HepG2 (cell line): ENCODE results near the gene HS3ST5. TPM values are rescaled to one million over a fixed set of nuclear protein-coding genes. Genes with fewer than 3 reads are reported as not detected.

Source experiments
- PREB ChIP-seq: sonication (generic); formaldehyde crosslinking; IDR thresholded peaks from 2 replicates; pipeline ENCODE4 v1.4.0; 2020; ENCODE audit warnings: missing genetic modification reagents
- TRIM24 ChIP-seq: sonication (generic); formaldehyde crosslinking; IDR thresholded peaks from 2 replicates; pipeline ENCODE4 v1.8.0; 2022; ENCODE audit warnings: mild to moderate bottlenecking, missing genetic modification reagents
- ZNF10 ChIP-seq: sonication (generic); formaldehyde crosslinking; IDR thresholded peaks from 2 replicates; pipeline ENCODE4 v1.4.0; 2020; ENCODE audit warnings: mild to moderate bottlenecking, low read depth, missing genetic modification reagents, borderline replicate concordance
- ZNF883 ChIP-seq: sonication (generic); formaldehyde crosslinking; IDR thresholded peaks from 2 replicates; pipeline ENCODE4 v1.5.1; 2020; ENCODE audit warnings: mild to moderate bottlenecking, missing genetic modification reagents; ENCODE audit errors: not compliant biosample characterization
- ZXDC ChIP-seq: sonication (generic); formaldehyde crosslinking; IDR thresholded peaks from 2 replicates; pipeline ENCODE4 v1.5.0; 2020; ENCODE audit warnings: mild to moderate bottlenecking, missing genetic modification reagents
- polyA plus RNA-seq, 8 experiments: library from polyadenylated mRNA; depleted of rRNA in 3 of 8; stranded (reverse) in 7 of 8; unstranded in 1 of 8; fragments of >200 nt; fragmentation: Illumina TruSeq in 4 of 8; extraction: Trizol in 4 of 8; gene quantifications; 2 replicates each; pipeline versions ENCODE4 v1.2.1 to v1.2.3, GENCODE V29; 2011 to 2016; ENCODE audit warnings: low read depth in 4 of 8, missing spikeins in 1 of 8, mixed read lengths in 1 of 8; ENCODE audit not compliant: insufficient read depth in 1 of 8
- total RNA-seq, 5 experiments: library from RNA; depleted of rRNA; stranded (reverse); fragments of >200 nt; fragmentation: Illumina TruSeq; extraction: Trizol; gene quantifications; 2 replicates each; pipeline ENCODE4 v1.2.3, GENCODE V29; 2016; ENCODE audit warnings: low read depth in 1 of 5
- TF ChIP-seq, protein P1 (sequence below): sonication (generic); formaldehyde crosslinking; IDR thresholded peaks from 2 replicates; pipeline ENCODE4 v1.5.0; 2020; ENCODE audit warnings: missing genetic modification reagents
- TF ChIP-seq, protein P2 (sequence below): IDR thresholded peaks from 2 replicates; pipeline ENCODE4 v1.6.1; 2016; ENCODE audit warnings: missing biosample characterization, missing genetic modification reagents, low read depth

The HS3ST5 gene
- total and polyA plus RNA-seq, 2 of the 13 experiments (the other 11 are each of a cell fraction or from before 2014, with no cell fraction given), result 1.1 to 1.6 TPM

DNA sequence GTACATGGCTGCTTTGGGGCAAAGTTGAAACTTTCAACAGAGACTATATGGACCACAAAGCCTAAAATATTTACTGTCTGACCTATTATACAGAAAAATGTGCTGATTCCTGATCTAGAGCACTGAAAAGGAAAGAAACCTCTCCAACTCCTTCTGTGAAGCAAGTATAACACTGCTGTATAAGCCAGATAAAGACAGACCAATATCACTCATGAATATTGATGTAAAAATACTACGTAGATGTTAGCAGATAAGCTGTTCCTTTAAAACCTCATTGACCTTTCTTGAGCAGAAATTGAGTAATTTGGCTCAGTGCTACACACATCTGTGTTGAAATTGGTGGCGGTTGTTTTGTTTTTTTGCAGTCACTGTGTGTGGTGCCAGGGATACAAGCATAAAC is 302.0 kb downstream of the HS3ST5 start (continued):
- no peak for TF ChIP-seq ZXDC (CRISPR knock-in tag)
- TF ChIP-seq ZNF10 (CRISPR knock-in tag), result no peak
- TF ChIP-seq, protein P1, sequence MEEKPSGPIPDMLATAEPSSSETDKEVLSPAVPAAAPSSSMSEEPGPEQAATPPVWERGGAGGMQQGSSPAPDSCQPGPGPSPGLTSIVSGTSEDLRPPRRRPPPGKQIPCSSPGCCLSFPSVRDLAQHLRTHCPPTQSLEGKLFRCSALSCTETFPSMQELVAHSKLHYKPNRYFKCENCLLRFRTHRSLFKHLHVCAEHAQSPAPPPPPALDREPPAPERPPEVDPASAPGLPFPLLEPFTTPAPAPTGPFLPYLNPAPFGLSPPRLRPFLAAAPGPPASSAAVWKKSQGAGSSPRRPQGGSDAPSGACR, result no peak
- TF ChIP-seq ZNF883 (CRISPR knock-in tag), result no peak
- TF ChIP-seq, protein P2, sequence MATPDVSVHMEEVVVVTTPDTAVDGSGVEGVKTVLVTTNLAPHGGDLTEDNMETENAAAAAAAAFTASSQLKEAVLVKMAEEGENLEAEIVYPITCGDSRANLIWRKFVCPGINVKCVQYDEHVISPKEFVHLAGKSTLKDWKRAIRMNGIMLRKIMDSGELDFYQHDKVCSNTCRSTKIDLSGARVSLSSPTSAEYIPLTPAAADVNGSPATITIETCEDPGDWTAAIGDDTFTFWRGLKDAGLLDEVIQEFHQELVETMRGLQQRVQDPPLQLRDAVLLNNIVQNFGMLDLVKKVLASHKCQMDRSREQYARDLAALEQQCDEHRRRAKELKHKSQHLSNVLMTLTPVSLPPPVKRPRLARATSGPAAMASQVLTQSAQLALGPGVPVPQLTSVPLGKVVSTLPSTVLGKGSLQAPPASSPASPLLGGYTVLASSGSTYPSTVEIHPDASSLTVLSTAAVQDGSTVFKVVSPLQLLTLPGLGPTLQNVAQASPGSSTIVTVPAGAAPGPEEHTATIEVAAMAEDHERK, result no peak
- TF ChIP-seq TRIM24 (CRISPR knock-in tag), result no peak
- TF ChIP-seq PREB (CRISPR knock-in tag), result no peak
